Measurements from ENCODE around the gene MMP7. TPM values are rescaled to one million over a fixed set of nuclear protein-coding genes. Genes with fewer than 3 reads are reported as not detected.

Gene MMP7
- total and polyA plus RNA-seq, 2 of the 4 experiments (the other 2 are of a cell fraction) = not detected

- Histone ChIP-seq H3K36me3 (ENCODE audit: control insufficient read depth, insufficient read depth, low read length) (no peaks in the 10 kb centered on the region), H3K14ac (replicated peaks; ENCODE audit: low read depth, low read length) (no peak overlapping the region), H3K27ac (ENCODE audit: insufficient read depth, low read length) (no peak overlapping the region), H3K56ac (ENCODE audit: extremely low read depth, insufficient read depth, low read length) (no peak overlapping the region), H2AK5ac (ENCODE audit: low read depth, low read length) (no peak overlapping the region), H3K4me3 (ENCODE audit: insufficient read depth, low read depth, low read length) (no peak overlapping the region), H3K27me3 (ENCODE audit: control insufficient read depth, insufficient read depth, low read length) (no peaks in the 10 kb centered on the region; the same call in 1 of the 2 replicates), H3K9me3 (ENCODE audit: control insufficient read depth, insufficient read depth, low read length) (no peaks in the 10 kb centered on the region), H2BK120ac (ENCODE audit: low read depth, low read length) (no peak overlapping the region), H2BK20ac (ENCODE audit: low read depth, low read length) (no peak overlapping the region), H2BK15ac (ENCODE audit: low read depth, low read length) (no peak overlapping the region), H3K9me1 (ENCODE audit: insufficient read depth, low read length) (no peaks in the 10 kb centered on the region), H3K4me2 (ENCODE audit: low read depth, low read length) (no peak overlapping the region), H4K91ac (ENCODE audit: insufficient read depth, low read depth, low read length) (no peak overlapping the region), H4K8ac (ENCODE audit: low read depth in 2 of 2, low read length in 2 of 2) (no peak overlapping the region), H4K20me1 (ENCODE audit: insufficient read depth, low read length) (no peaks in the 10 kb centered on the region), H3K4me1 (ENCODE audit: control insufficient read depth, insufficient read depth, low read length) (no peaks in the 10 kb centered on the region), H4K5ac (ENCODE audit: low read depth, low read length) (no peak overlapping the region), H2BK5ac (ENCODE audit: low read depth, low read length, poor library complexity, severe bottlenecking) (no peak overlapping the region), H3K79me1 (ENCODE audit: low read depth in 1 of 2, low read length in 2 of 2) (no peaks in the 10 kb centered on the region), H3K4ac (ENCODE audit: low read depth, low read length) (no peak overlapping the region), H2AFZ (replicated peaks; ENCODE audit: low read length, poor library complexity) (no peak overlapping the region), H2AK9ac (replicated peaks; ENCODE audit: low read depth, low read length, poor library complexity) (no peak overlapping the region), H3K9ac (ENCODE audit: low read depth, low read length) (no peak overlapping the region), H3K18ac (ENCODE audit: low read depth, low read length) (no peak overlapping the region), H3K23ac (ENCODE audit: low read depth, low read length) (no peak overlapping the region)
- in situ Hi-C loops (cut with MboI; ENCODE audit: low sequenced_read_pairs) (no loop called here), intact Hi-C loops (cut with micrococcal nuclease) (no loop called here), dilution Hi-C loops (cut with HindIII; ENCODE audit: low sequenced_read_pairs, unreplicated experiment) (no loop called here)
- ATAC-seq (ENCODE audit: low read depth) (no peak), DNase-seq (no peak)
- no TSS peak for BruUV-seq (replicated peaks)
- CTCF ChIA-PET = no interaction called here
- WGBS, 2 experiments (ENCODE audit: extremely low coverage in 2 of 2, insufficient read length in 1 of 2) = no CpG with 5 or more reads among the region's 2 CpGs
- TF ChIP-seq USF2 (IDR thresholded peaks at IDR 0.05; ENCODE audit: low read depth, low read length) (no peak), BHLHE40 (IDR thresholded peaks at IDR 0.05; ENCODE audit: low read depth, low read length) (no peak), ELK1 (IDR thresholded peaks at IDR 0.05; ENCODE audit: borderline replicate concordance, low read depth, low read length) (no peak), CEBPB (IDR thresholded peaks at IDR 0.05; ENCODE audit: low read depth, low read length) (no peak), SMC3 (IDR thresholded peaks at IDR 0.05; ENCODE audit: low read depth, low read length) (no peak), RFX5 (IDR thresholded peaks at IDR 0.05; ENCODE audit: low read depth, low read length) (no peak), FOS (IDR thresholded peaks at IDR 0.05; ENCODE audit: low read depth, low read length) (no peak), RCOR1 (IDR thresholded peaks at IDR 0.05; ENCODE audit: insufficient replicate concordance, low read length) (no peak), NFE2L2 (IDR thresholded peaks at IDR 0.05; ENCODE audit: low read depth, low read length) (no peak), MAFK (IDR thresholded peaks at IDR 0.05; ENCODE audit: low read depth, low read length) (no peak), RAD21 (IDR thresholded peaks at IDR 0.05; ENCODE audit: low read length) (no peak), MAZ (IDR thresholded peaks at IDR 0.05; ENCODE audit: borderline replicate concordance, low read depth, low read length) (no peak), CHD1 (IDR thresholded peaks at IDR 0.05; ENCODE audit: low read depth, low read length) (no peak), POLR2A (IDR thresholded peaks at IDR 0.05; ENCODE audit: low read depth, low read length) (no peak), MXI1 (IDR thresholded peaks at IDR 0.05; ENCODE audit: borderline replicate concordance, low read depth, low read length) (no peak)
- POLR2A ChIA-PET (ENCODE audit: unreplicated experiment) = no interaction called here
These were observed 2.9 kb downstream of the MMP7 start for GRCh38 chr11:102527684-102528083.
